HepG2 (cell line): ENCODE measurements around the gene PRXL2B. TPM values are rescaled to one million over a fixed set of nuclear protein-coding genes. Genes with fewer than 3 reads are reported as not detected.

Experiments
- AGO2 ChIP-seq: fragments of 200-400 bp; formaldehyde crosslinking; optimal IDR thresholded peaks from 2 replicates; pipeline ENCODE3; 2017; ENCODE audit warnings: mild to moderate bottlenecking, low read depth, low read length, moderate library complexity
- GTF3A ChIP-seq: sonication (generic); formaldehyde crosslinking; conservative IDR thresholded peaks from 2 replicates; pipeline ENCODE4 v1.4.0; 2020; ENCODE audit warnings: mild to moderate bottlenecking, missing genetic modification reagents
- NFIC ChIP-seq: IDR thresholded peaks from 2 replicates; pipeline ENCODE4 v1.6.1; 2012; ENCODE audit warnings: mild to moderate bottlenecking, low read length, inconsistent platforms
- YEATS2 ChIP-seq: sonication (generic); formaldehyde crosslinking; IDR thresholded peaks from 2 replicates; pipeline ENCODE4 v1.4.0; 2020; ENCODE audit warnings: missing genetic modification reagents, borderline replicate concordance
- ZFP37 ChIP-seq: sonication (generic); formaldehyde crosslinking; IDR thresholded peaks from 2 replicates; pipeline ENCODE4 v1.4.0; 2020; ENCODE audit warnings: missing genetic modification reagents, borderline replicate concordance
- ZNF501 ChIP-seq: sonication (generic); formaldehyde crosslinking; IDR thresholded peaks from 2 replicates; pipeline ENCODE4 v1.5.1; 2020; ENCODE audit warnings: mild to moderate bottlenecking, moderate library complexity, missing genetic modification reagents
- ZNF503 ChIP-seq: sonication (generic); formaldehyde crosslinking; IDR thresholded peaks from 2 replicates; pipeline ENCODE4 v1.4.0; 2020; ENCODE audit warnings: missing genetic modification reagents
- ZNF558 ChIP-seq: sonication (generic); formaldehyde crosslinking; IDR thresholded peaks from 2 replicates; pipeline ENCODE4 v1.9.0; 2022; ENCODE audit warnings: mild to moderate bottlenecking, missing genetic modification reagents, borderline replicate concordance
- ZNF687 ChIP-seq: sonication (generic); formaldehyde crosslinking; IDR thresholded peaks from 2 replicates; pipeline ENCODE4 v1.5.1; 2020; ENCODE audit warnings: mild to moderate bottlenecking, missing genetic modification reagents, moderate library complexity
- ZSCAN12 ChIP-seq: sonication (generic); formaldehyde crosslinking; IDR thresholded peaks from 2 replicates; pipeline ENCODE4 v1.9.0; 2021; ENCODE audit warnings: mild to moderate bottlenecking, missing genetic modification reagents
- polyA plus RNA-seq, 8 experiments: library from polyadenylated mRNA; depleted of rRNA in 3 of 8; stranded (reverse) in 7 of 8; unstranded in 1 of 8; fragments of >200 nt; fragmentation: Illumina TruSeq in 4 of 8; extraction: Trizol in 4 of 8; gene quantifications; 2 replicates each; pipeline versions ENCODE4 v1.2.1 to v1.2.3, GENCODE V29; 2011 to 2016; ENCODE audit warnings: low read depth in 4 of 8, missing spikeins in 1 of 8, mixed read lengths in 1 of 8; ENCODE audit not compliant: insufficient read depth in 1 of 8
- total RNA-seq, 5 experiments: library from RNA; depleted of rRNA; stranded (reverse); fragments of >200 nt; fragmentation: Illumina TruSeq; extraction: Trizol; gene quantifications; 2 replicates each; pipeline ENCODE4 v1.2.3, GENCODE V29; 2016; ENCODE audit warnings: low read depth in 1 of 5
- TF ChIP-seq, protein P1 (sequence below): sonication (generic); formaldehyde crosslinking; IDR thresholded peaks from 2 replicates; pipeline ENCODE4 v1.5.1; 2020; ENCODE audit warnings: missing genetic modification reagents, mild to moderate bottlenecking, borderline replicate concordance
- TF ChIP-seq, protein P2 (sequence below): IDR thresholded peaks from 2 replicates; pipeline ENCODE4 v1.6.1; 2012; ENCODE audit warnings: low read depth, low read length, improper control_type of control experiment
- TF ChIP-seq, protein P3 (sequence below): sonication (generic); formaldehyde crosslinking; IDR thresholded peaks from 2 replicates; pipeline ENCODE4 v1.4.0; 2020; ENCODE audit warnings: missing genetic modification reagents

The PRXL2B gene
- total and polyA plus RNA-seq, 2 of the 13 experiments (the other 11 are each of a cell fraction or from before 2014, with no cell fraction given), result 16.8 to 22.1 TPM

- TF ChIP-seq ZNF503 (CRISPR knock-in tag), result no peak
- TF ChIP-seq, protein P1, sequence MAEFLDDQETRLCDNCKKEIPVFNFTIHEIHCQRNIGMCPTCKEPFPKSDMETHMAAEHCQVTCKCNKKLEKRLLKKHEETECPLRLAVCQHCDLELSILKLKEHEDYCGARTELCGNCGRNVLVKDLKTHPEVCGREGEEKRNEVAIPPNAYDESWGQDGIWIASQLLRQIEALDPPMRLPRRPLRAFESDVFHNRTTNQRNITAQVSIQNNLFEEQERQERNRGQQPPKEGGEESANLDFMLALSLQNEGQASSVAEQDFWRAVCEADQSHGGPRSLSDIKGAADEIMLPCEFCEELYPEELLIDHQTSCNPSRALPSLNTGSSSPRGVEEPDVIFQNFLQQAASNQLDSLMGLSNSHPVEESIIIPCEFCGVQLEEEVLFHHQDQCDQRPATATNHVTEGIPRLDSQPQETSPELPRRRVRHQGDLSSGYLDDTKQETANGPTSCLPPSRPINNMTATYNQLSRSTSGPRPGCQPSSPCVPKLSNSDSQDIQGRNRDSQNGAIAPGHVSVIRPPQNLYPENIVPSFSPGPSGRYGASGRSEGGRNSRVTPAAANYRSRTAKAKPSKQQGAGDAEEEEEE, result no peak
- 0 out of 2 replicates have a peak, but pooled peaks have one; percentile 7 for TF ChIP-seq ZFP37
- TF ChIP-seq, protein P2, sequence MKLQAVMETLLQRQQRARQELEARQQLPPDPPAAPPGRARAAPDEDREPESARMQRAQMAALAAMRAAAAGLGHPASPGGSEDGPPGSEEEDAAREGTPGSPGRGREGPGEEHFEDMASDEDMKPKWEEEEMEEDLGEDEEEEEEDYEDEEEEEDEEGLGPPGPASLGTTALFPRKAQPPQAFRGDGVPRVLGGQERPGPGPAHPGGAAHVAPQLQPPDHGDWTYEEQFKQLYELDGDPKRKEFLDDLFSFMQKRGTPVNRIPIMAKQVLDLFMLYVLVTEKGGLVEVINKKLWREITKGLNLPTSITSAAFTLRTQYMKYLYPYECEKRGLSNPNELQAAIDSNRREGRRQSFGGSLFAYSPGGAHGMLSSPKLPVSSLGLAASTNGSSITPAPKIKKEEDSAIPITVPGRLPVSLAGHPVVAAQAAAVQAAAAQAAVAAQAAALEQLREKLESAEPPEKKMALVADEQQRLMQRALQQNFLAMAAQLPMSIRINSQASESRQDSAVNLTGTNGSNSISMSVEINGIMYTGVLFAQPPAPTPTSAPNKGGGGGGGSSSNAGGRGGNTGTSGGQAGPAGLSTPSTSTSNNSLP, result no peak
- no peak for TF ChIP-seq YEATS2
- TF ChIP-seq NFIC, result no peak
- TF ChIP-seq ZNF687 (CRISPR knock-in tag), result peak; percentile 71
- TF ChIP-seq ZSCAN12 (CRISPR knock-in tag), result no peak
- peak; percentile 57; the same call in 1 of the 2 replicates for TF ChIP-seq ZNF558 (CRISPR knock-in tag)
- TF ChIP-seq GTF3A (CRISPR knock-in tag), result no peak
- TF ChIP-seq, protein P3, sequence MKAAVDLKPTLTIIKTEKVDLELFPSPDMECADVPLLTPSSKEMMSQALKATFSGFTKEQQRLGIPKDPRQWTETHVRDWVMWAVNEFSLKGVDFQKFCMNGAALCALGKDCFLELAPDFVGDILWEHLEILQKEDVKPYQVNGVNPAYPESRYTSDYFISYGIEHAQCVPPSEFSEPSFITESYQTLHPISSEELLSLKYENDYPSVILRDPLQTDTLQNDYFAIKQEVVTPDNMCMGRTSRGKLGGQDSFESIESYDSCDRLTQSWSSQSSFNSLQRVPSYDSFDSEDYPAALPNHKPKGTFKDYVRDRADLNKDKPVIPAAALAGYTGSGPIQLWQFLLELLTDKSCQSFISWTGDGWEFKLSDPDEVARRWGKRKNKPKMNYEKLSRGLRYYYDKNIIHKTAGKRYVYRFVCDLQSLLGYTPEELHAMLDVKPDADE, result no peak
- TF ChIP-seq AGO2, result no peak
- peak; percentile 7; the same call in 1 of the 2 replicates for TF ChIP-seq ZNF501 (CRISPR knock-in tag)
These were observed 29.7 kb upstream of the PRXL2B start (continued) for GRCh38 chr1:2556678-2557481.
